ENCODE results near the gene CFAP90.

The CFAP90 gene

GRCh38 chr5:7823594-7823993 lies 27.3 kb downstream of the CFAP90 start:
- no peak for DNase-seq (ENCODE audit: low spot score)

- no peak for DNase-seq (ENCODE audit: low spot score)
Observed at GRCh38 chr5:7822449-7822848, 28.5 kb downstream of the CFAP90 start.

GRCh38 chr5:7816535-7816901 lies 34.4 kb downstream of the CFAP90 start:
- no peak for DNase-seq (ENCODE audit: low spot score)

- peak; percentile 83 for DNase-seq (ENCODE audit: low spot score)
Observed at GRCh38 chr5:7815892-7816534, 34.9 kb downstream of the CFAP90 start.

GRCh38 chr5:7814816-7815215 lies 36.1 kb downstream of the CFAP90 start:
- no peak for DNase-seq (ENCODE audit: low spot score)

- DNase-seq (ENCODE audit: low spot score) = no peak
Observed at GRCh38 chr5:7813576-7813975, 37.4 kb downstream of the CFAP90 start.

- no peak for DNase-seq (ENCODE audit: low spot score)
Observed at GRCh38 chr5:7813007-7813406, 37.9 kb downstream of the CFAP90 start.

GRCh38 chr5:7811715-7812114 lies 39.2 kb downstream of the CFAP90 start:
- no peak for DNase-seq (ENCODE audit: low spot score)

- no peak for DNase-seq (ENCODE audit: low spot score)
Observed at GRCh38 chr5:7808998-7809397, 41.9 kb downstream of the CFAP90 start.

- DNase-seq (ENCODE audit: low spot score) = no peak
Observed at GRCh38 chr5:7805379-7805778, 45.6 kb downstream of the CFAP90 start.

GRCh38 chr5:7803937-7804336 lies 47.0 kb downstream of the CFAP90 start:
- no peak for DNase-seq (ENCODE audit: low spot score)

GRCh38 chr5:7802855-7803254 lies 48.1 kb downstream of the CFAP90 start:
- no peak for DNase-seq (ENCODE audit: low spot score)

GRCh38 chr5:7801891-7802614 lies 48.9 kb downstream of the CFAP90 start:
- DNase-seq (ENCODE audit: low spot score) = no peak

- DNase-seq (ENCODE audit: low spot score) = no peak
Observed at GRCh38 chr5:7795306-7795705, 55.6 kb downstream of the CFAP90 start.

GRCh38 chr5:7794823-7795222 lies 56.1 kb downstream of the CFAP90 start:
- DNase-seq (ENCODE audit: low spot score) = no peak

GRCh38 chr5:7794311-7794710 lies 56.6 kb downstream of the CFAP90 start:
- no peak for DNase-seq (ENCODE audit: low spot score)

- no peak for DNase-seq (ENCODE audit: low spot score)
Observed at GRCh38 chr5:7793895-7794294, 57.0 kb downstream of the CFAP90 start.

GRCh38 chr5:7789567-7789966 lies 61.4 kb downstream of the CFAP90 start:
- no peak for DNase-seq (ENCODE audit: low spot score)

- DNase-seq (ENCODE audit: low spot score) = no peak
Observed at GRCh38 chr5:7787770-7788169, 63.2 kb downstream of the CFAP90 start.

GRCh38 chr5:7784683-7785380 lies 66.1 kb downstream of the CFAP90 start:
- no peak for DNase-seq (ENCODE audit: low spot score)

GRCh38 chr5:7781899-7782298 lies 69.0 kb downstream of the CFAP90 start:
- DNase-seq (ENCODE audit: low spot score) = no peak

Measured in D341Med (cell line).